GM21367 (cell line): ENCODE results near the gene LRIT3.

Source experiments
- ATAC-seq: cut with Tn5 transposase; IDR thresholded peaks from one replicate; pipeline ENCODE4 v1.9.1; 2021; ENCODE audit not compliant: unreplicated experiment

Gene LRIT3

GRCh38 chr4:109890076-109890475 is 42.2 kb downstream of the LRIT3 start:
- no peak for ATAC-seq

GRCh38 chr4:109902559-109903251 is 54.8 kb downstream of the LRIT3 start:
- ATAC-seq, result no peak

- ATAC-seq, result no peak
Measured at GRCh38 chr4:109908731-109909130, 60.8 kb downstream of the LRIT3 start.

GRCh38 chr4:109910256-109910655 is 62.3 kb downstream of the LRIT3 start:
- no peak for ATAC-seq

- ATAC-seq, result no peak
Measured at GRCh38 chr4:109912706-109913595, 65.0 kb downstream of the LRIT3 start, which contains the start of gene EGF. Gene EGF (plus strand): TSS chr4:109912883. CDS start chr4:109913336, 453 bp downstream.

GRCh38 chr4:109913596-109914241 is 65.8 kb downstream of the LRIT3 start:
- no peak for ATAC-seq

GRCh38 chr4:109914322-109914721 is 66.4 kb downstream of the LRIT3 start:
- ATAC-seq, result no peak

GRCh38 chr4:109915385-109916026 is 67.6 kb downstream of the LRIT3 start:
- ATAC-seq, result no peak

- ATAC-seq, result no peak
Measured at GRCh38 chr4:109916027-109916409, 68.1 kb downstream of the LRIT3 start.

GRCh38 chr4:109921384-109921808 is 73.5 kb downstream of the LRIT3 start:
- no peak for ATAC-seq
